ENCODE data around the gene CDK14.

Gene CDK14

DNA sequence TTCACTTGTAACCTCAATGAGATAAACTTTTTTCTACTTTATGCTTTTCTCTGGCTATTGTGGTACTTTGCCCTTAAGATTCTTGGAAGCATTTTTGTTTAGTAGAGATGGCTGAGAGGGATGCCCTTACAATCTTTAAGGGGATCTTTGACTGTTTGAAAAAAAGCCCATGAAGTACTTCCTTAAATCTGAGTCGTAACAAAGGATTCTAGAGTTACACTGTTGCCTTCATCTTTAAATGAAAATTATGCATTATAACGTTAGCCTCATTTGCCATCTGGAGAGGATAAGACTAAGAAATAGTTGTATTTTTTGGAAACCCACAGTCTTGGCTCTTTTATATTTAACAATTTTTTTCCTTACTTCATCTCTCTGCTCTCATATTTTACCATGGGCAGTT is 630.3 kb downstream of the CDK14 start:
- H3K36me3 ChIP-seq (ENCODE audit: control insufficient read depth, insufficient read depth, low read length), result no peaks in the 10 kb centered on the region
- no peaks in the 10 kb centered on the region for H3K27me3 ChIP-seq (replicated peaks; ENCODE audit: control insufficient read depth, insufficient read depth, low read length)
- H3K4me3 ChIP-seq (replicated peaks; ENCODE audit: low read depth, low read length), result no peak overlapping the region
- TF ChIP-seq, protein P1, sequence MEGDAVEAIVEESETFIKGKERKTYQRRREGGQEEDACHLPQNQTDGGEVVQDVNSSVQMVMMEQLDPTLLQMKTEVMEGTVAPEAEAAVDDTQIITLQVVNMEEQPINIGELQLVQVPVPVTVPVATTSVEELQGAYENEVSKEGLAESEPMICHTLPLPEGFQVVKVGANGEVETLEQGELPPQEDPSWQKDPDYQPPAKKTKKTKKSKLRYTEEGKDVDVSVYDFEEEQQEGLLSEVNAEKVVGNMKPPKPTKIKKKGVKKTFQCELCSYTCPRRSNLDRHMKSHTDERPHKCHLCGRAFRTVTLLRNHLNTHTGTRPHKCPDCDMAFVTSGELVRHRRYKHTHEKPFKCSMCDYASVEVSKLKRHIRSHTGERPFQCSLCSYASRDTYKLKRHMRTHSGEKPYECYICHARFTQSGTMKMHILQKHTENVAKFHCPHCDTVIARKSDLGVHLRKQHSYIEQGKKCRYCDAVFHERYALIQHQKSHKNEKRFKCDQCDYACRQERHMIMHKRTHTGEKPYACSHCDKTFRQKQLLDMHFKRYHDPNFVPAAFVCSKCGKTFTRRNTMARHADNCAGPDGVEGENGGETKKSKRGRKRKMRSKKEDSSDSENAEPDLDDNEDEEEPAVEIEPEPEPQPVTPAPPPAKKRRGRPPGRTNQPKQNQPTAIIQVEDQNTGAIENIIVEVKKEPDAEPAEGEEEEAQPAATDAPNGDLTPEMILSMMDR (IDR thresholded peaks at IDR 0.05; ENCODE audit: insufficient read depth, low read length, poor library complexity, severe bottlenecking), result no peak
- DNase-seq (ENCODE audit: extremely low read depth, insufficient read length), result no peak

DNA sequence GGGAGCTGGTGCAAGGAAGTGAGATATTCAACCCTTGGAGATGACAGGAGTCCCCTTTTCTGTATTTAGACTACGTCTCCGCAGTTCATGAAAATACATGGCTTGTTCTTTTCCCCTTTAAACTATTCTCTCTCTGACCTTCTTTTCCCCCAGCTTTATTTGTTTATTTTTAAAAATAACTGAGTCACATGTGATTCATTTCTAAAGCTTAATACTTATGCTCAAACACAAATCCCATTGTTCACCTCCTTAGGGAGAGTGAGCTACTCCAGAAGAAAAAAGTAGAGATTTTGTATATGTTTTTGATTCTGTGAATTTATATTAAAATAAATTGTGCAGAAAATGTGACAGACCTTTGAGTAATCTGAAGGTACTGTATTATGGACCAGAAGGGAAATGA is 632.2 kb downstream of the CDK14 start:
- no peaks in the 10 kb centered on the region for H3K36me3 ChIP-seq (ENCODE audit: control insufficient read depth, insufficient read depth, low read length)
- no peak overlapping the region for H3K4me3 ChIP-seq (replicated peaks; ENCODE audit: low read depth, low read length)
- TF ChIP-seq, protein P1 (IDR thresholded peaks at IDR 0.05; ENCODE audit: insufficient read depth, low read length, poor library complexity, severe bottlenecking), result no peak
- DNase-seq (ENCODE audit: extremely low read depth, insufficient read length), result no peak
- H3K27me3 ChIP-seq (replicated peaks; ENCODE audit: control insufficient read depth, insufficient read depth, low read length), result no peaks in the 10 kb centered on the region

DNA sequence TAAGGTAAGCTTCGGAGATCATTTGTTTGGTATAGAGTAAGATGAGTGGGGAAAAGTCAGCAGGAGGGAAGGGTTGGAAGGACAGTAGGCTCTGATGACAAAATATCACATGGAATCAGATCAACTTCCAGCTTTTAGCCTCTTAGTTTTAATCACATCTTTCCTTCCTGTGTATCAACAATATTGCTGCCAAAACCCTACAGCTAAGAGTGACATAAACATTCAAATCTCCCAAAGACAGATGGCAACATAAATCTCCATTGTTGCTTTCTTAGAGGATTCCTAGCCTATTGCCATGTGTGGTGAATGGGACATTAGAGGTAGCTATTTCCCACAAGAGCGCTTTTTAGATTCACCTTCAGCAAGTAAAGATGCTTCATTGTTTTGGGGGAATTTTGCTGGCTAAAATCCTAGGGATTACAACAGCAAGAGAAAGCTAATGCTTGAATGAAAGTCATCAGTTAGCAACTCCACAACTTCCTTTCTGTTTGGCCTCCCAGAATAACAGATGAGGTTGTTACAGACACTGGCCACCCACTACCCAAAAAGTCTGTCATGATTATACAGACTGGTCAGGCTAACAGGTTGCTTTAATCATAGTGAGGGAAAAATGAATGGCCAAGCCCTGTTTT is 632.9 kb downstream of the CDK14 start:
- Histone ChIP-seq H3K36me3 (ENCODE audit: control insufficient read depth, insufficient read depth, low read length) (no peaks in the 10 kb centered on the region), H3K27me3 (replicated peaks; ENCODE audit: control insufficient read depth, insufficient read depth, low read length) (no peaks in the 10 kb centered on the region), H3K4me3 (replicated peaks; ENCODE audit: low read depth, low read length) (no peak overlapping the region)
- DNase-seq (ENCODE audit: extremely low read depth, insufficient read length), result no peak
- TF ChIP-seq, protein P1 (IDR thresholded peaks at IDR 0.05; ENCODE audit: insufficient read depth, low read length, poor library complexity, severe bottlenecking), result no peak

DNA sequence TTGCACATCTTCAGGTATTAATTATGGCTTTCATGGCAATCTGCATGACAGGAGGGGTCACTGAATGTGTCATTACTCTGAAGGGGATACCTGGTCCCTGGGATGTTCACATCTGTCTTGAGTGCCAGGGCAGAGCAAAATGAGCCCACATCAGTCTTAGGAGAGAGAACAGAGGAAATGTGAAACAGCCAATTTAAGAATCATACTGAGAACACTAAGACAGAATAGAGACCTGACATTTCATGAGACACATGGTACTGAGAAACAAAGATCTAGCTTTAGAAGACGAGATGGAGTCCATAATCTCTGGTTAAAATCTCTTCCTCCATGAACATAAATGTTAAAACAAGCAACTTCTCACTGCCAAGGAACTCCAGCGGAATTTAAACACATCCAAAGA is 634.0 kb downstream of the CDK14 start:
- TF ChIP-seq, protein P1 (IDR thresholded peaks at IDR 0.05; ENCODE audit: insufficient read depth, low read length, poor library complexity, severe bottlenecking), result no peak
- Histone ChIP-seq H3K36me3 (ENCODE audit: control insufficient read depth, insufficient read depth, low read length) (no peaks in the 10 kb centered on the region), H3K27me3 (replicated peaks; ENCODE audit: control insufficient read depth, insufficient read depth, low read length) (no peaks in the 10 kb centered on the region), H3K4me3 (replicated peaks; ENCODE audit: low read depth, low read length) (no peak overlapping the region)
- DNase-seq (ENCODE audit: extremely low read depth, insufficient read length), result no peak

DNA sequence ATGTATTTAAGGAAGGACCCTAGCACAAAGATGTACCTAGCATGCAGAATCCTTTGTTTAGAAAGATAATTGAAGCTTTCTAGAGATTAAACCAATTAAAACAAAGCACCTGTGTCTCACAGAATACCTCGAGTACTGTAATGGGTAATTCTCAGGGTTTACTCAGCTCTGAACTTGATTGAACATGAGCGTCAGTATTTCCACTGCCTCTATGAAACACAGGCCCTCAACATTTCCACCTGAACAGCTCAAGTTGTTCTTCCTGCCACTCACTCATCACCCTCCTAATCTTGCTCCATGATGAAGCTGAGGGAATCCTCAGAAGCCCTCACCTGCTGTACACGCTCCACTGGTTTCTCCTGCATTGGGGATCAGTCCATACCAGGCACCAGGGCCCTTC is 634.4 kb downstream of the CDK14 start:
- TF ChIP-seq, protein P1 (IDR thresholded peaks at IDR 0.05; ENCODE audit: insufficient read depth, low read length, poor library complexity, severe bottlenecking), result no peak
- Histone ChIP-seq H3K27me3 (replicated peaks; ENCODE audit: control insufficient read depth, insufficient read depth, low read length) (no peaks in the 10 kb centered on the region), H3K4me3 (replicated peaks; ENCODE audit: low read depth, low read length) (no peak overlapping the region), H3K36me3 (ENCODE audit: control insufficient read depth, insufficient read depth, low read length) (no peaks in the 10 kb centered on the region)
- no peak for DNase-seq (ENCODE audit: extremely low read depth, insufficient read length)

DNA sequence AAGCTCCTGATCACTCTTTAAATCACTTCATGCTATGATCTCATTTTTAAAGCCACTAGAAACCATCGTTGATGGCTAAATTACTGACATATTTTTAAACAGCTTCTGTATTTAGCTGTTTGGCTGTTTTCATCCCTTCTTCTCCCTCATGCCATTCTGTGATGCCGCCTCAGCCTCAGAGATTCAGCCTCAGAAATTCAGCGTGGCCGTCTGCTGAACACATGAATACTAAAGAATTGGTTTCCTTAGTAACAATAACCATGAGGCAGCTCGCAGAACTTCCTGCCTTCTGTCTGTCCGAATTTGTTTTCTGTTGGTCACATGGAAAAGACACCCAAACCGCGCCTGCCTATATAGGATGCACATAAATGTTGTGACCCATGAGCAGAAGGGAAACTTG is 637.1 kb downstream of the CDK14 start:
- TF ChIP-seq, protein P1 (IDR thresholded peaks at IDR 0.05; ENCODE audit: insufficient read depth, low read length, poor library complexity, severe bottlenecking), result no peak
- H3K4me3 ChIP-seq (replicated peaks; ENCODE audit: low read depth, low read length), result no peak overlapping the region
- no peak for DNase-seq (ENCODE audit: extremely low read depth, insufficient read length)
- H3K36me3 ChIP-seq (ENCODE audit: control insufficient read depth, insufficient read depth, low read length), result no peaks in the 10 kb centered on the region
- H3K27me3 ChIP-seq (replicated peaks; ENCODE audit: control insufficient read depth, insufficient read depth, low read length), result no peaks in the 10 kb centered on the region
